ENCODE data around the gene ALDH1A1. TPM values are rescaled to one million over a fixed set of nuclear protein-coding genes. Genes with fewer than 3 reads are reported as not detected.

The ALDH1A1 gene
- total and polyA plus RNA-seq, 2 of the 8 experiments (the other 6 are each of a cell fraction or from before 2014, with no cell fraction given), result 0.50 to 0.82 TPM

DNA sequence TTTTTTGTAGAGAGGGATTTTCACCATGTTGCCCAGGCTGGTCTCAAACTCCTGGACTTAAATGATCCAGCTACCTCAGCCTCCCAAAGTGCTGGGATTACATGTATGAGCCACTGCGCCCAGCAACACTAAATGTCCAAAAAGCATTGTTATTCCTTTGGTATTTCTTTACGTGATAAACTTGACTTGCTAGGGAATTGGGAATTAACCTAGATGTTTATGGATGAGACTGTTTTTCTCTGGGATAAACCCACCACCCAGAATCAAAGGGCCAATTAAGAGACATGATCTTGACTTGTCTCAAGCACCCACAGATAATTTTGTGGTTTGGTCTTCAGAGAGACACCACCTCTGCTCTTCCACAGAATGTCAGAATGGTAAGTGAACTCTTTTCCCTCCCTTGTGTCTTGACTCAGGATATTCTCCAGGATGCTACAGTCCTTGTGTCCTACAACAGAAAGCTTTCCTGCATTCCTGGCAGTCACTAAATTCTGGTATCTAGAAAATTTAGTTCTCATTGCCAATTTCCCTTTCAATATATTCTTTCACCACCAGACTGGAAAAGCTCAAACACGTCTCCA is 55.7 kb downstream of the ALDH1A1 start:
- H3K36me3 ChIP-seq (ENCODE audit: control insufficient read depth in 2 of 4, insufficient read depth in 4 of 4, low read length in 3 of 4), result no peaks in the 10 kb centered on the region
- no peak overlapping the region for H3K23ac ChIP-seq (ENCODE audit: insufficient read length)

More for the DNA sequence above, 55.7 kb downstream of the ALDH1A1 start:
- Histone ChIP-seq H2AFZ (ENCODE audit: low read length) (no peak overlapping the region), H3K9me3 (ENCODE audit: insufficient read depth in 2 of 2, low read depth in 1 of 2, low read length in 1 of 2) (no peaks in the 10 kb centered on the region), H4K91ac (replicated peaks; ENCODE audit: insufficient read length, low read length) (no peak overlapping the region), H4K8ac (ENCODE audit: extremely low read depth, insufficient read depth, low read length) (no peak overlapping the region), H3K18ac (ENCODE audit: extremely low read depth, low read length) (no peak overlapping the region), H2BK20ac (ENCODE audit: low read length) (no peak overlapping the region), H2AK5ac (ENCODE audit: low read depth, low read length) (no peak overlapping the region), H2BK12ac (ENCODE audit: low read depth, low read length) (no peak overlapping the region), H4K5ac (ENCODE audit: insufficient read length, low read depth, low read length) (no peak overlapping the region), H2BK120ac (replicated peaks; ENCODE audit: low read depth, low read length) (no peak overlapping the region), H3K79me2 (ENCODE audit: control insufficient read depth in 1 of 2, insufficient read depth in 2 of 2, low read length in 2 of 2) (no peaks in the 10 kb centered on the region), H3K4me1 (replicated peaks in 1 of 4; ENCODE audit: control insufficient read depth in 3 of 4, insufficient read depth in 4 of 4, low read length in 3 of 4) (no peaks in the 10 kb centered on the region), H3K4me2 (ENCODE audit: insufficient read depth in 1 of 2, low read depth in 2 of 2, low read length in 2 of 2) (no peak overlapping the region), H3K4me3 (ENCODE audit: extremely low read depth in 1 of 4, insufficient read depth in 2 of 4, low read depth in 3 of 4, low read length in 4 of 4) (no peak overlapping the region), H3K56ac (replicated peaks; ENCODE audit: insufficient read length, low read depth, low read length) (no peak overlapping the region), H3K79me1 (ENCODE audit: low read depth, low read length) (no peaks in the 10 kb centered on the region), H2BK15ac (ENCODE audit: low read length) (no peak overlapping the region), H3K9ac (replicated peaks in 1 of 4; ENCODE audit: extremely low read depth in 1 of 4, low read depth in 3 of 4, low read length in 3 of 4) (no peak overlapping the region), H2BK5ac (ENCODE audit: low read depth, low read length) (no peak overlapping the region), H3K27me3 (replicated peaks in 1 of 4; ENCODE audit: control insufficient read depth in 3 of 4, extremely low read depth in 1 of 4, insufficient read depth in 3 of 4, low read length in 3 of 4) (no peaks in the 10 kb centered on the region), H3K4ac (replicated peaks; ENCODE audit: insufficient read length, low read depth, low read length) (no peak overlapping the region), H3K23me2 (ENCODE audit: low read depth, low read length) (no peaks in the 10 kb centered on the region), H3K14ac (ENCODE audit: insufficient read length) (no peak overlapping the region), H4K20me1 (replicated peaks in 1 of 2; ENCODE audit: control insufficient read depth in 1 of 2, insufficient read depth in 2 of 2, low read length in 2 of 2) (no peaks in the 10 kb centered on the region), H3K27ac (ENCODE audit: low read depth, low read length) (no peak overlapping the region)
- TF ChIP-seq SAP30 (IDR thresholded peaks at IDR 0.05; ENCODE audit: insufficient read depth, insufficient replicate concordance, low read length), result no peak
- ChIA-PET POLR2A (ENCODE audit: partially characterized antibody) (interaction anchor here (0.6 kb wide), 1 partner anchor 355 kb away, joined by 3 read pairs; no protein-coding TSS in a partner anchor), CTCF (ENCODE audit: partially characterized antibody) (interaction anchor here (0.7 to 0.9 kb wide), 2 partner anchors 39 to 185 kb away, joined by 3 read pairs; no protein-coding TSS in a partner anchor)
- FAIRE-seq (no peak), DNase-seq (ENCODE audit: low read depth in 1 of 2, low spot score in 2 of 2) (no peak)
- WGBS, 2 experiments (ENCODE audit: extremely low coverage in 1 of 2, insufficient coverage in 1 of 2, insufficient read length in 1 of 2, insufficient replicate concordance in 2 of 2, low coverage in 1 of 2, low lambda C conversion rate in 2 of 2, missing lambda C conversion rate in 1 of 2), result 83% methylated on average over 3 of the region's 3 CpGs; no CpG with 5 or more reads in 1 of the 2 experiments

All from H1 (cell line).